ENCODE results near the gene TRIM41. TPM values are rescaled to one million over a fixed set of nuclear protein-coding genes. Genes with fewer than 3 reads are reported as not detected.

The TRIM41 gene
- total and polyA plus RNA-seq, 2 of the 13 experiments (the other 11 are each of a cell fraction or from before 2014, with no cell fraction given) = 10.2 to 16.7 TPM

DNA sequence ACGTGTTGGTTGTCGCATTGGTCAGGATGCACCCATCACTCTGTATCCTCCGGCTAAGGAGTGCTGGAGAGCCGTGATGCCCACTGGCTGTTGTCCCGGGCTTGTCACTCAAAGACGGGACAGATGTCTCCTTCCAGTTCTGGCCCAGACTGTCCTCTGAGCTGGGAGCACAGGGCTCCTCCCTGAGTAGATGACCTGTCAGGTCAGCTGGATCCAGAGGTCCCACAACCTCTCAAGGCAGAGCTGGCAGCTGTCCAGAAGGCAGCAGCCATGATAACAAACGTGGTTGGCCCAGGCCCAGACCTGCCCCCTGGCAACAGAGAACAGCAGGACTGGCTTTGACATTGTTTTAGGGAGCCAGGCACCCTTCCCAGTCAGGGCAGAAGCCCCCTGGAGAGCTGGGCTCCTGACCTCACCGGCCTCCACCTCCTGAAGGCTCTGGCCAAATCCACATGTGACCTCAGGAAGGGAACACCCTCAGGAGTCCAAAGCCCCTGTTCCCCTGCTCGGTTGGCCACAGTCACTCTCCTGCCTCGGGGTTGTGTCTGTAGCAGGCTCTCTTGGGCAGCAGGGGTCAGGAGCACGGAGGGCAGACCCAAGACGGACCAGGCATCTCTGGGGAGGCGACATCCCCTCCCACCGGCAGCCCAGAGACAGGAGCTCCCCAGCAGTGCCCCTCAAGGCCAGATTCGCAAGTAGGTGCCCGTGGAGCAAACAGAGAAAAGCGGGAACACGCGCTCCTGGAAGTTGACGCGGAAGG lies 28.4 kb upstream of the TRIM41 start (continued):
- TF ChIP-seq, protein P1, sequence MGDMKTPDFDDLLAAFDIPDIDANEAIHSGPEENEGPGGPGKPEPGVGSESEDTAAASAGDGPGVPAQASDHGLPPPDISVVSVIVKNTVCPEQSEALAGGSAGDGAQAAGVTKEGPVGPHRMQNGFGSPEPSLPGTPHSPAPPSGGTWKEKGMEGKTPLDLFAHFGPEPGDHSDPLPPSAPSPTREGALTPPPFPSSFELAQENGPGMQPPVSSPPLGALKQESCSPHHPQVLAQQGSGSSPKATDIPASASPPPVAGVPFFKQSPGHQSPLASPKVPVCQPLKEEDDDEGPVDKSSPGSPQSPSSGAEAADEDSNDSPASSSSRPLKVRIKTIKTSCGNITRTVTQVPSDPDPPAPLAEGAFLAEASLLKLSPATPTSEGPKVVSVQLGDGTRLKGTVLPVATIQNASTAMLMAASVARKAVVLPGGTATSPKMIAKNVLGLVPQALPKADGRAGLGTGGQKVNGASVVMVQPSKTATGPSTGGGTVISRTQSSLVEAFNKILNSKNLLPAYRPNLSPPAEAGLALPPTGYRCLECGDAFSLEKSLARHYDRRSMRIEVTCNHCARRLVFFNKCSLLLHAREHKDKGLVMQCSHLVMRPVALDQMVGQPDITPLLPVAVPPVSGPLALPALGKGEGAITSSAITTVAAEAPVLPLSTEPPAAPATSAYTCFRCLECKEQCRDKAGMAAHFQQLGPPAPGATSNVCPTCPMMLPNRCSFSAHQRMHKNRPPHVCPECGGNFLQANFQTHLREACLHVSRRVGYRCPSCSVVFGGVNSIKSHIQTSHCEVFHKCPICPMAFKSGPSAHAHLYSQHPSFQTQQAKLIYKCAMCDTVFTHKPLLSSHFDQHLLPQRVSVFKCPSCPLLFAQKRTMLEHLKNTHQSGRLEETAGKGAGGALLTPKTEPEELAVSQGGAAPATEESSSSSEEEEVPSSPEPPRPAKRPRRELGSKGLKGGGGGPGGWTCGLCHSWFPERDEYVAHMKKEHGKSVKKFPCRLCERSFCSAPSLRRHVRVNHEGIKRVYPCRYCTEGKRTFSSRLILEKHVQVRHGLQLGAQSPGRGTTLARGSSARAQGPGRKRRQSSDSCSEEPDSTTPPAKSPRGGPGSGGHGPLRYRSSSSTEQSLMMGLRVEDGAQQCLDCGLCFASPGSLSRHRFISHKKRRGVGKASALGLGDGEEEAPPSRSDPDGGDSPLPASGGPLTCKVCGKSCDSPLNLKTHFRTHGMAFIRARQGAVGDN (CRISPR knock-in tag; IDR thresholded peaks at IDR 0.05) = peak; percentile 45
- TF ChIP-seq, protein P2, sequence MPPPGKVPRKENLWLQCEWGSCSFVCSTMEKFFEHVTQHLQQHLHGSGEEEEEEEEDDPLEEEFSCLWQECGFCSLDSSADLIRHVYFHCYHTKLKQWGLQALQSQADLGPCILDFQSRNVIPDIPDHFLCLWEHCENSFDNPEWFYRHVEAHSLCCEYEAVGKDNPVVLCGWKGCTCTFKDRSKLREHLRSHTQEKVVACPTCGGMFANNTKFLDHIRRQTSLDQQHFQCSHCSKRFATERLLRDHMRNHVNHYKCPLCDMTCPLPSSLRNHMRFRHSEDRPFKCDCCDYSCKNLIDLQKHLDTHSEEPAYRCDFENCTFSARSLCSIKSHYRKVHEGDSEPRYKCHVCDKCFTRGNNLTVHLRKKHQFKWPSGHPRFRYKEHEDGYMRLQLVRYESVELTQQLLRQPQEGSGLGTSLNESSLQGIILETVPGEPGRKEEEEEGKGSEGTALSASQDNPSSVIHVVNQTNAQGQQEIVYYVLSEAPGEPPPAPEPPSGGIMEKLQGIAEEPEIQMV (CRISPR knock-in tag; IDR thresholded peaks at IDR 0.05; ENCODE audit: low read depth) = no peak

DNA sequence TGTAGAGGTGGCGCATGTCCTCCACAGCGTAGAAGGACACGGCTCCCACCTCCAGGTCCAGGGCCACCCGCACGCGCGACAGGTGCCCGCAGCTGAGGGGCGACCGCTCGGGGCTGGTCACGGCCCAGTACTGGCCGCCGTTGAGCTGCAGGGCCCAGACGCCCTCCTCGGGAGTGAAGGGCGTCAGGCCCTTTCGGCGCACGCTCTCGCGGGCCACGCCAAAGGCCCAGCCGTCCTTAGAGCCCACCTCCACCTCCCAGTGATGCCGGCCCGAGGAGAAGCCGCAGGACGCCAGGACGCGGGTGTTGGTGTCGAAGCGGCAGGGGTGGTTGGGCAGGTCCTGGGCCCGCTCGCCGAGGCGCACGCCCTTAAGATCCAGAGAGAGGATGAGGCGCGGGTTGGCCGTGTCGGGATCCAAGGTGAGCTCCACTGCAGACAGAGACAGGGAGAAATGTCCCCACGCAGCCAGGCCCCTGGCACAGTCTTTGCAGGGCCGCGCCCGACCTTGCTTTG lies 27.8 kb upstream of the TRIM41 start:
- peaks cover 3 to 31% of the 10 kb centered on the region in 2 experiments for H3K27me3 ChIP-seq (ENCODE audit: control insufficient read depth in 1 of 2, insufficient read depth in 2 of 2, low read length in 2 of 2)
- TF ChIP-seq ZNF350 (CRISPR knock-in tag; IDR thresholded peaks at IDR 0.05; ENCODE audit: borderline replicate concordance, low read depth) (no peak), FOSL2 (CRISPR knock-in tag; IDR thresholded peaks at IDR 0.05) (no peak), ZNF234 (CRISPR knock-in tag; conservative IDR thresholded peaks at IDR 0.05) (no peak), ZNF746 (CRISPR knock-in tag; IDR thresholded peaks at IDR 0.05) (no peak), GABPB1 (CRISPR knock-in tag; IDR thresholded peaks at IDR 0.05) (no peak)
- TF ChIP-seq, protein P3, sequence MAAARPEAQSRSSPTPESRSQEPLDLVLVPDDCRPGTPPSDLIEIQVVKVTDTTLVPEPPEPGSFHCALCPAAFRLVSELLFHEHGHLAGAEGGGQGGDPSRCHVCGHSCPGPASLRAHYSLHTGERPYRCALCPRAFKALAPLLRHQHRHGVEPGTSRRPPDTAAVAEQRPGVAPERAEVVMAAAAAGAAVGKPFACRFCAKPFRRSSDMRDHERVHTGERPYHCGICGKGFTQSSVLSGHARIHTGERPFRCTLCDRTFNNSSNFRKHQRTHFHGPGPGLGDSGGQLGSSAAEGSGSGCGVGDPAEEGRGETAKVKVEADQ (CRISPR knock-in tag; IDR thresholded peaks at IDR 0.05; ENCODE audit: borderline replicate concordance) = no peak
- FAIRE-seq = no peak
- intact Hi-C loops (cut with micrococcal nuclease; ENCODE audit: unreplicated experiment) (no loop called here), in situ Hi-C loops (cut with HindIII; ENCODE audit: extremely low pct_ligation_motif_present, low pct_unique_long_range_greater_than_20kb) (no loop called here)
- no peak overlapping the region for H2AFZ ChIP-seq (ENCODE audit: low read length)
- H3K4me1 ChIP-seq (ENCODE audit: insufficient read depth, low read length) = peaks cover 28% of the 10 kb centered on the region
- no peaks in the 10 kb centered on the region for H3K36me3 ChIP-seq (replicated peaks in 1 of 2; ENCODE audit: control insufficient read depth in 1 of 2, insufficient read depth in 2 of 2, low read length in 2 of 2)
- no peaks in the 10 kb centered on the region for H4K20me1 ChIP-seq (ENCODE audit: insufficient read depth, low read length)
- H3K4me2 ChIP-seq (ENCODE audit: low read depth, low read length) = no peak overlapping the region
- no peaks in the 10 kb centered on the region for H3K9me3 ChIP-seq (ENCODE audit: low read length)
- DNase-seq (ENCODE audit: low spot score) = no peak
- no peaks in the 10 kb centered on the region for H3K79me2 ChIP-seq (ENCODE audit: insufficient read depth, low read length)
- no peak overlapping the region for H3K4me3 ChIP-seq (replicated peaks in 1 of 3; ENCODE audit: insufficient read depth in 1 of 3, low read depth in 2 of 3, low read length in 3 of 3)
- ATAC-seq = no peak
- WGBS (ENCODE audit: low lambda C conversion rate) = 95% methylated on average over 16 of the region's 45 CpGs
- no TSS peak for BruUV-seq (replicated peaks)
- ChIA-PET POLR2A (interaction anchor here (7.2 kb wide), 1 partner anchor 9 kb away, joined by 104 read pairs; the partner anchor contains the start of gene TRIM7), CTCF (ENCODE audit: low intra/inter-chr PET ratio, low total read pairs) (no interaction called here)
- no peak overlapping the region for H3K9ac ChIP-seq (ENCODE audit: insufficient read depth, low read depth, low read length)
- no peak overlapping the region for H3K27ac ChIP-seq (ENCODE audit: extremely low read length, insufficient read depth, low read length)
